ENCODE results near the gene MMP7.

DNA sequence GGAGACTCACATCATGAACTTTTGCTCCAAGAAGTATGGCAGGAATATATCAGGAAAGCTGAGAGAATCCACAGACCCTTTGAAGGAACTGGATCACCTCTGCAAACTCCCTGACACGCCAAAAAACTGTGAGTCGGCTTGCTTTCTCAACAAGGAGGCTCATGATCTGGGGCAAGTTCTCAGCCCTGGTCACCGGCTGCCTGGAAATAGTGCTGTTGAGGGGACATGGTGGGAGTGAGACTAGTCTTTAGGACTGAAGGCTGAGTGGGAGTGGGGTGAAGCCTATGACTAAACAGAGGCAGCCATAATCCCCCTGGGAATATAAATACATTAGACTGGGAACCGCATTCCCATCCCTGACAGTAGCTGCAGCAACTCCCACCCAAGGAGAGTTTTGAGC is 8.4 kb upstream of the MMP7 start:
- TF ChIP-seq CEBPB (IDR thresholded peaks at IDR 0.05) (no peak), EP300 (IDR thresholded peaks at IDR 0.05; ENCODE audit: borderline replicate concordance) (no peak), RAD21 (IDR thresholded peaks at IDR 0.05; ENCODE audit: low read depth) (no peak), TAF1 (IDR thresholded peaks at IDR 0.05; ENCODE audit: low read depth) (no peak), EGR1 (IDR thresholded peaks at IDR 0.05) (no peak)
- TF ChIP-seq, protein P1, sequence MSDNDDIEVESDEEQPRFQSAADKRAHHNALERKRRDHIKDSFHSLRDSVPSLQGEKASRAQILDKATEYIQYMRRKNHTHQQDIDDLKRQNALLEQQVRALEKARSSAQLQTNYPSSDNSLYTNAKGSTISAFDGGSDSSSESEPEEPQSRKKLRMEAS (IDR thresholded peaks at IDR 0.05): no peak
- TF ChIP-seq, protein P2, sequence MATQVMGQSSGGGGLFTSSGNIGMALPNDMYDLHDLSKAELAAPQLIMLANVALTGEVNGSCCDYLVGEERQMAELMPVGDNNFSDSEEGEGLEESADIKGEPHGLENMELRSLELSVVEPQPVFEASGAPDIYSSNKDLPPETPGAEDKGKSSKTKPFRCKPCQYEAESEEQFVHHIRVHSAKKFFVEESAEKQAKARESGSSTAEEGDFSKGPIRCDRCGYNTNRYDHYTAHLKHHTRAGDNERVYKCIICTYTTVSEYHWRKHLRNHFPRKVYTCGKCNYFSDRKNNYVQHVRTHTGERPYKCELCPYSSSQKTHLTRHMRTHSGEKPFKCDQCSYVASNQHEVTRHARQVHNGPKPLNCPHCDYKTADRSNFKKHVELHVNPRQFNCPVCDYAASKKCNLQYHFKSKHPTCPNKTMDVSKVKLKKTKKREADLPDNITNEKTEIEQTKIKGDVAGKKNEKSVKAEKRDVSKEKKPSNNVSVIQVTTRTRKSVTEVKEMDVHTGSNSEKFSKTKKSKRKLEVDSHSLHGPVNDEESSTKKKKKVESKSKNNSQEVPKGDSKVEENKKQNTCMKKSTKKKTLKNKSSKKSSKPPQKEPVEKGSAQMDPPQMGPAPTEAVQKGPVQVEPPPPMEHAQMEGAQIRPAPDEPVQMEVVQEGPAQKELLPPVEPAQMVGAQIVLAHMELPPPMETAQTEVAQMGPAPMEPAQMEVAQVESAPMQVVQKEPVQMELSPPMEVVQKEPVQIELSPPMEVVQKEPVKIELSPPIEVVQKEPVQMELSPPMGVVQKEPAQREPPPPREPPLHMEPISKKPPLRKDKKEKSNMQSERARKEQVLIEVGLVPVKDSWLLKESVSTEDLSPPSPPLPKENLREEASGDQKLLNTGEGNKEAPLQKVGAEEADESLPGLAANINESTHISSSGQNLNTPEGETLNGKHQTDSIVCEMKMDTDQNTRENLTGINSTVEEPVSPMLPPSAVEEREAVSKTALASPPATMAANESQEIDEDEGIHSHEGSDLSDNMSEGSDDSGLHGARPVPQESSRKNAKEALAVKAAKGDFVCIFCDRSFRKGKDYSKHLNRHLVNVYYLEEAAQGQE (IDR thresholded peaks at IDR 0.05; ENCODE audit: low read depth): no peak

Data from Ishikawa (cell line).